ENCODE measurements around the gene TNRC6C.

TNRC6C gene

GRCh38 chr17:78005452-78006171 is 47.1 kb downstream of the TNRC6C start:
- no peak overlapping the region for H3K4me3 Mint-ChIP-seq
- H3K4me1 Mint-ChIP-seq, result peaks cover 15% of the 10 kb centered on the region
- H3K9me3 Mint-ChIP-seq, result no peaks in the 10 kb centered on the region
- peaks cover 46% of the 10 kb centered on the region for H3K36me3 Mint-ChIP-seq (ENCODE audit: low read depth)
- no peaks in the 10 kb centered on the region for H3K27me3 Mint-ChIP-seq (ENCODE audit: low read depth)
- TF ChIP-seq, protein P1, sequence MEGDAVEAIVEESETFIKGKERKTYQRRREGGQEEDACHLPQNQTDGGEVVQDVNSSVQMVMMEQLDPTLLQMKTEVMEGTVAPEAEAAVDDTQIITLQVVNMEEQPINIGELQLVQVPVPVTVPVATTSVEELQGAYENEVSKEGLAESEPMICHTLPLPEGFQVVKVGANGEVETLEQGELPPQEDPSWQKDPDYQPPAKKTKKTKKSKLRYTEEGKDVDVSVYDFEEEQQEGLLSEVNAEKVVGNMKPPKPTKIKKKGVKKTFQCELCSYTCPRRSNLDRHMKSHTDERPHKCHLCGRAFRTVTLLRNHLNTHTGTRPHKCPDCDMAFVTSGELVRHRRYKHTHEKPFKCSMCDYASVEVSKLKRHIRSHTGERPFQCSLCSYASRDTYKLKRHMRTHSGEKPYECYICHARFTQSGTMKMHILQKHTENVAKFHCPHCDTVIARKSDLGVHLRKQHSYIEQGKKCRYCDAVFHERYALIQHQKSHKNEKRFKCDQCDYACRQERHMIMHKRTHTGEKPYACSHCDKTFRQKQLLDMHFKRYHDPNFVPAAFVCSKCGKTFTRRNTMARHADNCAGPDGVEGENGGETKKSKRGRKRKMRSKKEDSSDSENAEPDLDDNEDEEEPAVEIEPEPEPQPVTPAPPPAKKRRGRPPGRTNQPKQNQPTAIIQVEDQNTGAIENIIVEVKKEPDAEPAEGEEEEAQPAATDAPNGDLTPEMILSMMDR (IDR thresholded peaks at IDR 0.05; ENCODE audit: unreplicated experiment in 3 of 3), result no peak
- H3K27ac Mint-ChIP-seq, result no peak overlapping the region

DNA sequence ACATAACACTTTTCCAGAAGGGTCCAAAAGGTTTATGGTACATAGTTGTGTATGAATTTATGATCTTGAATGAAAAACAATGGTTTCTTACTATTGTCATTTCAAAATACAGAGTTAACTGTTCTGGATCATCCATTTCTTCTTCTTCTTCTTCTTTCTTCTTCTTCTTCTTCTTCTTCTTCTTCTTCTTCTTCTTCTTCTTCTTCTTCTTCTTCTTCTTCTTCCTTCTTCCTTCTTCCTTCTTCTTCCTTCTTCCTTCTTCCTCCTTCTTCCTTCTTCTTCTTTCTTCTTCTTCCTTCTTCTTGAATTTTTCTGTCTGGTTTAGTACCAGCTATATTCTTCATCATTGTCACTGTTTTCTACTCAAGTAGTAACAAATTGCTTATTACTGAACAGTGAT is 47.8 kb downstream of the TNRC6C start:
- H3K4me3 Mint-ChIP-seq, result no peak overlapping the region
- H3K27ac Mint-ChIP-seq, result no peak overlapping the region
- no peaks in the 10 kb centered on the region for H3K9me3 Mint-ChIP-seq
- peaks cover 8% of the 10 kb centered on the region for H3K4me1 Mint-ChIP-seq
- TF ChIP-seq, protein P1 (IDR thresholded peaks at IDR 0.05; ENCODE audit: unreplicated experiment in 3 of 3), result no peak
- no peaks in the 10 kb centered on the region for H3K27me3 Mint-ChIP-seq (ENCODE audit: low read depth)
- H3K36me3 Mint-ChIP-seq (ENCODE audit: low read depth), result peaks cover 46% of the 10 kb centered on the region

DNA sequence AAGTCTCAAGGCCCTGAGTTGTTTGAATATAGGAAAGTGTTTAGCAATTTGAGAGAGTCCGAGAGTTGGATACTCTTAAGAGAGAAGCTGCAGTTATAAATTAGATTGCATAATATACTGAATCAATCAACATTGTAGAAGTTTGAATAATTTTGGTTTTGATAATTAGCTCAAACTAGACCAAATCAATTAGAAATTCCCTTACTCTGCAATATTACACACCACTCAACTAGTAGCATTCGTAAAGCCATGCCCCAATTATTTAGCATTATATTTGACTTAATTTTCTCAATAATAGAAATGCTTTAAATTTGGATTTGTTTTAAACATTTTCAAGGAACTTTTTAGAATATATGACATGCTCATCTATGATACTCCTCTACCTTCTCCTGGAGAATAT is 49.1 kb downstream of the TNRC6C start:
- no peaks in the 10 kb centered on the region for H3K27me3 Mint-ChIP-seq (ENCODE audit: low read depth)

DNA sequence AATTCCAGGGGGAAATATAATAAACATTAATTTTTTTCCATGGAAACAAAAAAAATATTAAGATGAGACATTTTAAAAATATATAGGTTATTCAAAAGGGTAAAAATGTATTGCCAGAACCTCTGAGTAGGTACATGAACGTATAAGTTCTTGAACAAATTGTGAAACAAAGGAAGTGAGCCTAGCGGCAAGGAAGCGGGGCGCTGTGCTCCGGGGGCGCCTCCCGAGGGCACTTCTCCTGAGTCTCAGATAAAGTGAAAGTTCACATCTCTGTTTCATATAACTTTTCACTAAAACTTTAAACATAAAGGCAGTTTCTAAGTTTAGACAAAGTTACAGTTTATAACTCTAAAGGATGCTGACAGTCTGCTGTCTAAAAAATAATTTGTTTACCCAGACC is 52.3 kb downstream of the TNRC6C start:
- Mint-ChIP-seq H3K4me1 (peaks cover 4% of the 10 kb centered on the region), H3K9me3 (no peaks in the 10 kb centered on the region), H3K27ac (no peak overlapping the region), H3K36me3 (ENCODE audit: low read depth) (peaks cover 25% of the 10 kb centered on the region), H3K27me3 (ENCODE audit: low read depth) (no peaks in the 10 kb centered on the region), H3K4me3 (no peak overlapping the region)
- TF ChIP-seq, protein P1 (IDR thresholded peaks at IDR 0.05; ENCODE audit: unreplicated experiment in 3 of 3), result no peak

More for the DNA sequence above, 49.1 kb downstream of the TNRC6C start:
- Mint-ChIP-seq H3K4me1 (peaks cover 3% of the 10 kb centered on the region), H3K9me3 (no peaks in the 10 kb centered on the region), H3K36me3 (ENCODE audit: low read depth) (peaks cover 46% of the 10 kb centered on the region), H3K27ac (no peak overlapping the region), H3K4me3 (no peak overlapping the region)
- TF ChIP-seq, protein P1 (IDR thresholded peaks at IDR 0.05; ENCODE audit: unreplicated experiment in 3 of 3), result no peak

- TF ChIP-seq, protein P1 (IDR thresholded peaks at IDR 0.05; ENCODE audit: unreplicated experiment in 3 of 3), result no peak
- Mint-ChIP-seq H3K4me3 (no peak overlapping the region), H3K36me3 (ENCODE audit: low read depth) (peaks cover 12% of the 10 kb centered on the region), H3K9me3 (no peaks in the 10 kb centered on the region), H3K27ac (no peak overlapping the region), H3K4me1 (peaks cover 4% of the 10 kb centered on the region), H3K27me3 (ENCODE audit: low read depth) (no peaks in the 10 kb centered on the region)
These were observed 53.9 kb downstream of the TNRC6C start for GRCh38 chr17:78012428-78012827.

Measured in nephron (organoid).